NT2/D1 (cell line): Measurements from ENCODE around the gene STARD5.

Experiments used
- YY1 ChIP-seq: IDR thresholded peaks from 2 replicates; pipeline ENCODE4 v1.6.1; 2011; ENCODE audit not compliant: insufficient read length, insufficient read depth
- ZNF274 ChIP-seq: IDR thresholded peaks from 2 replicates; pipeline ENCODE4 v1.6.1; 2011; ENCODE audit warnings: mild to moderate bottlenecking, low read depth, low read length

GRCh38 chr15:81363718-81364500, 40.0 kb upstream of the STARD5 start:
- TF ChIP-seq YY1 (no peak), ZNF274 (no peak)
